Activated naive CD4-positive, alpha-beta T cell treated with Interleukin-2 at 50 U/mL for 16 hours (primary cell): ENCODE results near the gene NPTX1.

Experiments used
- DNase-seq: peaks from one replicate; pipeline ENCODE4 v3.0.0-alpha.2; 2020

Gene NPTX1

DNA sequence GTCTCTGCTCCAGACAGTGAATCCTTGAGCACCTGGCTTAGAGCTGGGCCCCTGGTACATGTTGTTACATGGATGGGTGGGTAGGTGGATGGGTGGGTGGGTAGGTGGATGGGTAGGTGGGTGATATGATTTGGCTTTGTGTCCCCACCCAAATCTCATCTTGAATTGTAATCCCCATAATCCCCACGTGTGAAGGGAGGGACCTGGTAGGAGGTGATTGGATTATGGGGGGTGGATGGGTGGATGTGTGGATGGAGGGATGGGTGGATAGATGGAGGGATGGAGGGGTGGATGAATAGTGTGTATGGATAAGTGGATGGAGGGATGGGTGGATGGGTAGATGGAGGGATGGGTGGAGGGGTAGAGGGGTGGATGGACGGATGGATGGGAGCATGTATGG, 26.6 kb upstream of the NPTX1 start:
- DNase-seq, result no peak

DNA sequence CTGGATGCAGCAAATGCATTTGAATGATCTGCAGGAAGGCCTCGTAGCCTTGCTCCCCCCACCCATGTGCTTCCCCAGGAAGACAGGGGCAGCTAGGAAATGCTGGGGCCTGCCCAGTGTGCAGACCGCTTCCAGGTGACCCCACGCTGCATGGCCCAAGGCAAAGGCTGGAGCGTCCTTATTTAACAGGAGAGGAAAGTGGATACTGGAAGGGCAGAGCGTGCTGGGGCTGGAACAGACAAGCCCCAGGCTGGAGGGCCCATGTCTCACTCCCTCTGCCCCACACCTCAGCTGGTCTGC, 26.1 kb upstream of the NPTX1 start:
- no peak for DNase-seq

DNA sequence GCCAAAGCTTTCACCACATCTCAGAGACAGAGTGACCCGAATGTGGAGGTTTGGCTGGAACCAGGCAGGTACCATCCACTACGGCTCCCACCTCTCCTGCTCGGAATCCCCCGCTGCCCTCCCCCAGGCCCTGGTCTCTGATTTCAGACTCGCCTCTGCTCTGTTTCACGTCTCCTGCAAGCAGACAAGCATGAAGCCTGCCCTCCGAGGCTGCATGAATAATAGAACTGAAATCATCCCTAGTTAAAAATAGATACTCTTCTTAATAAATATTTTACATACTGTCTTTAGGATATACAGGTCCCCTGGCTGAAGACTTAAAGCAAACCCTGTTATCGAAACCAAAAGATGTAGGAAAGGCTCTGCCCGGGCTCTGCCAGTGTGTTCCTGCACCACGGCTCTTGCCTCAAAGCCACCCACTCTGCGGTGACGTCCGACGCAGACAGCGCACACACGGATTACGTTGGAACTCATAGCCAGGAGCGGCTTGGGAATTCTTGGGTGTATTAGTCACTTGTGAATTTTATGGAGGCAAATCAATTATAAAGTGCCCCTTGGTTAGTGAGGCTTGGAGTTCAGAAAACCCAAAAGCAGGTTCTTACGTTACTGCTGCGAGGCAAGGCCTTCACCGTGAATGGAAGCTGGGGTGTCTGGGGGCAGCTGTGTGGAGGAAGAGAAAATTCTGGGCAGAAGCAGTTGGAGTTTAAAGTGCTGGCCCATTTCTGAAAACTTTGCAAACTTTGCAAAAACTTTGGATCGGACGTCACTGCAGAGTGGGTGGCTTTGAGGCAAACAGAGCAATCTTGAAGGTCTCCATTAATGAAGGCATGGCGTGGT, 25.6 kb upstream of the NPTX1 start:
- DNase-seq, result no peak

DNA sequence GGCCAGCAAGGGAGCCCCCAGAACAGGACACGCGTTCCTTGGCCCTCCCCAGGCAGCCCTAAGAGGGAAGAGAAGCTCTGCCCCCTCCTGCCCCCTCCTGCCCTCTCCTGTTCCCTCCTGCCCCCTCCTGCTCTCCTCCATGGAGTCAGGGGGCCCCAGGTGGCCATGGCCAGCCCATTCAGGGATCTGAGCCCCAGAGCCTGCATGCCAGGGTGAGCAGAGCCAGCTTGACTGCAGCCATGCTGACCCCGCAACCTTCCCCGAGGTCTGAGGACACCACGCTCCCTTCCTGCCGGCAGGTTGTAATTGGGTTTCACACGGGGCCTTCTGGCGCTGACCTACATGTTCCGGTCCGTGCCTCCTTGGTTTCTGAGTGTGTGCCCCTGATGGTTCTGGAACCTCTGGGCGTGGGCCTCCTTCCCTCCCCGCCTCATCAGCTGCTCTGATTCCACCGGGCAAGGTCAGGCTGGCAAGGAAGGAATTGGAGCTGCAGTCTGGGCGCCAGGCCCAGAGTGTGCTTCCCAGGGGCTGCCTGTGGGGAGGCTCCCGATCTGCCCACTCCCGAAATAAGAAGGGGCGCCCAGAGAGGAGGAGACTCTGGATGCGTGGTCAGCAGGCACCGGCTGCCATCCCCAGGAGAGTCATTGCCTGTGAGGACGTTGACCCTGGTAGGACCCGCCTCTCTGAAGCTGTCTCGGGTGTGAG, 23.7 kb upstream of the NPTX1 start:
- DNase-seq, result no peak

DNA sequence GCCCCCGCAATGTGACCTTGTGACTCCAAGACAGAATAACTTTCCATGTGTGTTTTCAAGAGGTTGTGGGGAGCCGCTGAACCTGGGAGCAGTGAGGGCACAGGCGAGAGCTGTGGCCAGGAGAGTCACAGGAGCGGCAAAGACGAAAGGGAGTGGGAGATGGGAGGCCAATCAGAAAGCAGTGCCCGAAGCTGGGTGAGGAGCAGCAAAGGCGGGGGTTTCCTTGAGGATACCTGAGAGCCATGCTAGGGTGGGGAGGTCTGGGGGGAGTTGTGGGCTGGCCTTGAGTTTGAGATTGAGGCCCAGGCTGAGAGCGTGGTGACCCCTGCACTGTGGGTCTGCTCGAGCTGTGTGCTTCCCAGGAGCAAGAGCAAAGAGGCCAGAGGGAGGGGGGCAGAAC, 23.2 kb upstream of the NPTX1 start:
- DNase-seq, result no peak

DNA sequence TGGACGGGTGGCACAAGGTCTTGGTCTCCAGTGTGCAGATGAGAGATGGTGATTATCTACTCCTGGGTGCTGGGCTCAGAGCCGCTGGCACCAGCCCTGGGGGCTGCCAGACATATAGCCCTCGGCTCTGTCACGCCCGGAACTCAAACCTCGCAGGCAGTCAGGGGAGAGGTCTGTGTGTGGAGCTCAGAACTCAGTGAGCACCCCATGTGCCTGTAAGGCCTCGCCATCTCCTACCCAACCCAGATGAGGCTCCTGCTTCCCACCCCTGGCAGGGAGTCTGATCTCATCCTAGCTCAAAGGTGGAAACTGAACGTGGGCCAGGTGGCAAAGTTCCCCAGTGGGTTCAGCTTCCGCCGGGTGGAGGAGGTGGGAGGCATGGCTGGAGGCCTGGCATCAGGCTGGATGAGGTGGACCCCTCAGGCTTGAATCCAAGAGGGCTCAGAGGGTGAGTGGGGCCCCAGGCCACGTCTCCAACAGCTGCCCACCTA, 22.6 kb upstream of the NPTX1 start:
- DNase-seq, result no peak

DNA sequence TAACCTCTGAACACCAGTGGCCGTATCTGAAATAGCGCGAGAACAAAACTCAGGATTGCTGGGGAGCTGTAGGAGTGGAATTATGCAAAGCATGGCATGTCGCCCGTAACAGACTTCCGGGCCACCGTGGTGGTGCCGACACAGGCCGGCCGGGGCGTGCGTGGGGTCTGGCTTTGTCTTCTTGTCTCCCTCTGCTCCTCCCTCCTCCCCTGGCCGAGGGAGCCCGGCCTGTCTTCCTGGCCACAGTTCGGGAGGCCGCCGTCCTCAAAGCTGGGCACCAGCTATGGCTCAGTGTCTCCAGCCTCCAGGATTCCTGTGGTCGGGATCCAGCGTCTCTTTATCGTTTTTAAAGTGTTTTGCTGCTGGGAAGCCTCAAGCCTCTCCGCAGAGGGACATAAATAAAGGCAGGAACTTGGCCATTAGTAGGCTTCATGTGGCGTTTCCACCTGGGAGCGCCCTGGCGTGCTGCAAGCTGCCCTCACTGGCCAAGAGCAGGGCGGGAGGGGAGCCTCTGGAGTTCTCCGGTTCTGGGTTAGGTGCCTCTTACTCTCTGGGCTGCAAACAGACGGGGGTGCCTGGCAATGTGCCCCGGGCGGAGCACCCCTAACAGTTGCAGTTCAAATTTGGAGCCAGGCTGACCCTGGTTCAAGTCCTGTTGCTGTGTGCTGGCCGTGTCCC, 22.0 kb upstream of the NPTX1 start:
- no peak for DNase-seq

DNA sequence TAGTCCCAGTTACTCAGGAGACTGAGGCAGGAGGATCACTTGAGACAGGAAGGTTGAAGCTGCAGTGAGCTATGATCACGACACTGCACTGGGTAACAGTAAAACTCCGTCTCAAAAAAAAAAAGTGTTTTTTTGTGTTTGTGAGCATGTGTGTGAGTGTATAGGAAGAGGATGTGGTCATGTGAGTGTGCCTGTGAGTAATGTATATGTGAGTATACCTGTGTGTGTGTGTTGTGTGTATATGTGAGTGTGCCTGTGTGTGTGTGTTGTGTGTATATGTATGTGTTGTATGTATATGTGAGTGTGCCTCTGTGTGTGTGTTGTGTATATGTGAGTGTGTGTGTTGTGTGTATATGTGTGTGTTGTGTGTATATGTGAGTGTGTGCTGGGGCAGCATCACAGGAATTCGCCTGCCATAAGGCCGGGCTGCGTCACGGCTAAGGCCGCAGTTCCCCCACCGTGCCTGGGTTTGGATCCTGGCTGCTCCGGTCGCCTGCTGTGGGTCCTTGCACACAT, 21.4 kb upstream of the NPTX1 start:
- no peak for DNase-seq

DNA sequence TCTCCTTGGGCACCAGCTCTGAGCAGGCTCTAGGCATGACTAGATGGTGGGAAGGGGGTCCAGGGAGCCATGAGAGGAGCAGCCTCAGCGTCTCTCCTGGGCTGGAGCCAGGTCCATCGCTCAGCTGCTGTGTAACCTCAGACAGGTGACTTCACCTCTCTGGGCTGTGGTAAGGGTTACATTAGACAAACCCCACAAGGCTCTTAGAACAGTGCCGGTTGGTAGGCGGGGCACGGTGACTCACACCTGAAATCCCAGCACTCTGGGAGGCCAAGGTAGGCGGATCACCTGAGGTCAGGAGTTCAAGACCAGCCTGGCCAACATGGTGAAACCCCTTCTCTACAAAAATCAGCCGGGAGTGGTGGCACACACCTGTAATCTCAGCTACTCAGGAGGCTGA, 18.1 kb upstream of the NPTX1 start:
- DNase-seq, result no peak

DNA sequence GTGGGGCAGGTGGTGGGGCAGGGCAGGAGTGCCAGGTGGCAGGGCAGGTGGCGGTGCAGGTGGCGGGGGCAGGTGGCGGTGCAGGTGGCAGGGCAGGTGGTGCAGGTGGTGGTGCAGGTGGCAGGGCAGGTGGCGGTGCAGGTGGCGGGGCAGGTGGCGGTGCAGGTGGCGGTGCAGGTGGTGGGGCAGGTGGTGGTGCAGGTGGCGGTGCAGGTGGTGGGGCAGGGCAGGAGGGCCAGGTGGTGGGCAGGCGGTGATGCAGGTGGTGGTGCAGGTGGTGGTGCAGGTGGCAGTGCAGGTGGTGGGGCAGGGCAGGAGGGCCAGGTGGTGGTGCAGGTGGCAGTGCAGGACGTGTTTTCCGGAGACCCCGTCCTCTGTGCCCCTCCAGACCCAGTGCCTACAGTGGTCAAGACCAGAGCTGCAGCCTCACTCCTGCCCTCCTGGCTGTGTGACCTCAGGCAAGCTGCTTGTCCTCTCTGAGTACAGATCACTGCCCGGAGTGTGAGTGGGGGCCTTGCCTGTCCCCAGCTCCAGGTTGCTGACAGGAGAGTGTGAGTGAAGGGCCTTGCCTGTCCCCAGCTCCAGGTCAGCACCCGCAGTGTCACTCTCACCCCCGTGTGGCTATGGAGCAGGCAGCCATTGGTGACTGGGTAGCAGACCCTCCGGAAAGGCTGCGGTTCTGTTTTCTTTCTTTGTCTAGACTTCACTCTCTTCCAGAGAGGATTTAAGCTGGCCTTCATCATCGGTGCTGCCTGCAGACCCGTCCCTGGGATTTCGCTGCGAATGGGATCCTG, 16.1 kb upstream of the NPTX1 start:
- no peak for DNase-seq

DNA sequence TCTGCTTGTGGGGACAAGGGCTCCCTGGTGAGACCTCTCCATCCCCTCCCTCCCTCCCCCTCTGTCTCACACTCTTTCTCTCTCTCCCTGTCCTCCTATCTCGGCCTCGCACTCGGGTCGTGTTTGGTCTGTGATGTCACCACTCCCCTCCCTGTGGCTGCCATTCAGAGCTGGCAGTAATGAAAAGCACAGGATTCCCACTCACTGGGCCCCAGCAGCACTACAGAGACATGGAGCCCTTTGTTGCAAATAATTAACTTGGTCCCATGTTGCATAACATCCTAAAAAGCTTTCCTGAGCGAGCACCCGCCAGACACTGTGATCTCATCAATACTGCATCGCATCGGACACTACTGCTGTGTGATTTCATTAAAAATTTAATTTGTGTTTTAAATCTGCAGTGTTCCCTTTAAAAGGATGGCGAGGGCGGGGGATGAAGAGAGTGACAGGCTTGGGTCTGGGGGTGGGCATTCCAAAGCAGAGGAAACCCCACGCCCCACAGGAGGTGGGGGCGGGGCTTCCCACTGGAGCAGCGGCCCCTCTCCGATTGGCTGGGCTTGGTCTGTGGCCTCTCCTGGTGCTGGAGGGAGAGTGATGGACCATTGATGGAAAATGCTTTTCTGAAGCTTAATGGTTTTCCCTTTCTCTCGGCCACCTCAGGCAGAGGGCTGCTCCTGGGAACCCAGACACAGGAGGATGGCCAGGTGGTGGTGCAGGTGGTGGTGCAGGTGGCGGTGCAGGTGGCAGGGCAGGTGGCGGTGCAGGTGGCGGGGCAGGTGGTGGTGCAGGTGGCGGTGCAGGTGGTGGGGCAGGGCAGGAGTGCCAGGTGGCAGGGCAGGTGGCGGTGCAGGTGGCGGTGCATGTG, 15.3 kb upstream of the NPTX1 start:
- no peak for DNase-seq

DNA sequence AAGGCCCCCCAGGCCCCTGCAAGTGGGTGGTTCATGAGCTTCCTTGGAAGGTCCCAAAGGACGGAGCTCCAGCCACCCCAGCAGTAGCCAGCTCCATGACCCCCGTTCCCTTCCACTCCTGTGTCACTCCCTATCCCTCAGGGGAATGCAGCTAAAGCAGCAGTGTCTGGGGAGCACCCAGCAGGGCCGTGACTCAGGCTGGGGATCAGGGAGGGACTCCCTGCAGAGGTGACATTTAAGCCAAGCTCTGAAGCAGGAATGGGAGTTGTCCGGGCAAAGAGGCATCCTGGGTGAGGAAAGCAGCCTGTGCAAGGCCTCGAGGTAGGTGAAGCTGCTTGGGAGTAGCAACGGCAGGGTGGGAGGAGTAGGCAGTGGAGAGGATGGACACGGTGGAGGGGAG, 11.1 kb upstream of the NPTX1 start:
- DNase-seq, result no peak

DNA sequence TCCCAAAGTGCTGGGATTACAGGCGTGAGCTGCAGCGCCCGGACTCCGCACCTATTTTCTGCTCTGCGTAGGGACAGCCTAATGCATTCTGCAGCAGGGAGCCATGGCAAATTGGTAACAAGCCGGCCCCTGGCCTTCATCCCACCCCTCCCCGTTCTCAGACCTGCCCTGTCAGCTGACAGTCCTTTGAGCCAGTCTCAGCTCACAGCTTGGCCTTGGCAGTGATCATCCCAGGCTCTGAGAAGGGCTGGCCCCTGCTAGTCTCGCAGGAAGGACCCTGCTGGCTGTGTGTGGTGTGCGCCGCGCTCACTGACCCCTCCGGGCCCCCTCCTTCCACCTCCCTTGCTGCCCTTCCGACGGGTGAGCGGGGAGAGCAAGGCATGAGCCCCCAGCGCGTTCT, 10.3 kb upstream of the NPTX1 start:
- DNase-seq, result no peak

DNA sequence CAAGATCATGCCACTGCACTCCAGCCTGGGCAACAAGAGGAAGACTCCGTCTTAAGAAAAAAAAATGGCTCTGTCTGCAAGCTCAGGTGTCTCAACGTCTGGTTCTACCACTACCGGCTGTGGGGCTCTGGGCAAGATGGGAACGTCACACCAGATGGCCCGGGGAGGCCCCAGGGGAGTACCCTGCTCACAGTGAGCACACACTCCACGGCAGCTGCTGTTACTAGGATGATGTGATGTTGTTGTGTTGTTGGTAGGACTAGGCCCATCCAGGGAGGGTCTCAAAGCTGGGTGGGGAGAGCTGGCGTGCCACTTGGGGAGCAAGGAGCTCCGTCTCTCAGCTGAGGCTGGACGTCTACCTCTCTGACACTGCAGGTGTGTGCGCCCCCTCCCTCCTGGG, 9.4 kb upstream of the NPTX1 start:
- DNase-seq, result no peak

DNA sequence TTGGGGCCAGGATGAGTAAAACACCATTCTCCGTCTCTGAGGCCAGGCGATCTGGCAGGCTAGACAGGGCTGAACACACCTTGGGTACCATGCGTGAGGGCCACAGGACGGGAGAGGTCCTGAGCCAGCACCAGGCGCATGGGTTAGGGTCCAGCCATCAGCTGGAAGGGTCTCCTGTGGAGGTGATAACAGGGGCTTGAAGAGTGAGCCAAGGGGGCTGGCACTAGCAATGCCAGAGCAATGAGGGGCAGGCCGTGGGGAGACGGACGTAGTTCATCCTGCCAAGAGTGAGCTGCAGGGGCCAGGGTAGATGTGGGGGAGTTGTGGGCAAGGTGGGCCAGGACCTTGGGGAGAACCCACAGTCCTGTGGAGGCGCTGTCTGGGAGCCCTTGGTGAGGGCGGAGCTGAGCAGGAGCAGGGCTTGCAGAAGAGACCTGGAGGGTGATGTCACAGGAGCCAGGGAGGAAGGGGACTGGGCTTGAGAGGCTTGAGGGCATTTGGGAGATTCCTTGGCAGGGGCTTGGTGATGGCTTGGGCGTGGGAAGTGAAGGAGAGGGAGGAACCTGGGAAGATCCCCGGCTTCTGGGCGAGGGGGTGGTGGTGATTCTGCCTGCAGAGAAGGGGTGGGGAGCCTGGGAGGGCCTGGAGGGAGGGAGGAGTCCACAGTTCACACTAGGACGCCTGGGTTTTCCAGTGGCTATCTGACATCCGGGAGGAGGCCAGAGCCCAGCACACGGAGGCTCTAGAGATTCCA, 6.3 kb upstream of the NPTX1 start:
- no peak for DNase-seq

DNA sequence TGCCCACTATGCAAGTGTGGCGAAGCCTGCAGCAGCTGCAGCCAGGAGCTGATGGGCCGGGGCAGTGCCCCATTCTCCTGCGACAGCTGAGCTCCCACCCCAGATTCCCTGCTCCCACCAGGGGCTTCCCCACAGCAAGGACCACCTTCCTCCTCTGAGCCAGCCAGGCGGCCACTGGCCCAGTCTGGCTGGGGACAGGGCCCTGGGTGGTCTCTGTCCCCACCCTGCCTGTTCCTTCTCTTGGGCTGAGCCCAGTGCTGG, 5.6 kb upstream of the NPTX1 start:
- no peak for DNase-seq

DNA sequence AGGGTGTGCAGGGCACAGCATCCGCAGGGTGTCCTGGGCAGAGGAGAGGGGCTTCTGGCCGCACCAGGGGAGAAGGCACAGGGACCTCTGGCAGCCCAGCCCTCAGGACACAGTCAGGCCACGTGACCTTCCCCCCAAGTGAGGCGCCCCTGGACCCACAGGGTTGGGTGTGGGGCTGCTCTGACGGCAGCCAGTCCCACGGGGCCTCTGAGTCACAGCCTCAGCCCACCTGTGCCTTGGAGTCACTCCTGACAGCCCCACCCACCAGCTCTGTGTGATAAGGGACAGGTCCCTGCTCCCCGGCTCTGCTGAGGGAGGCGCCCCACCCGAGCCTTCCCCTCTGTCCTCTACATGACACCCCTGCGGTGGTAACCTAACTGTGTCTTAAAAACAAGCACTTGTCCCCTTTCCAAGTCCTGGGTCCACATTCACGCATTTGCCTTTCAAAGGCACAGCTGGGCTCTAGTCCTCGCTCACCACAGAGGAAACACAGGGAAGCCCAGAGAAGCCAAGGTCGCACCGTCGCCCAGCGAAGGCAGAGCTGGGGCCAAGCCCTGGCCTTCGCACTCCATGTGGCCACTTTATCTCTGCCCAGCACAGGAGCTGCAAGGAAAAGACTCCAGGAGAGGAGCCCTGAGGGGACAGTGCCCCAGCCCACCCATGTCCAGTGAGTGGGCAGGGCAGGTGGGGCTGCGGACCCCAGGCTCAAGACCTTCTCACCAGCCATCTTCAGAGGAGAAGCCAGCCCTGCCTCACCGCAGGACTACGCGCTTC, 5.1 kb upstream of the NPTX1 start:
- no peak for DNase-seq

DNA sequence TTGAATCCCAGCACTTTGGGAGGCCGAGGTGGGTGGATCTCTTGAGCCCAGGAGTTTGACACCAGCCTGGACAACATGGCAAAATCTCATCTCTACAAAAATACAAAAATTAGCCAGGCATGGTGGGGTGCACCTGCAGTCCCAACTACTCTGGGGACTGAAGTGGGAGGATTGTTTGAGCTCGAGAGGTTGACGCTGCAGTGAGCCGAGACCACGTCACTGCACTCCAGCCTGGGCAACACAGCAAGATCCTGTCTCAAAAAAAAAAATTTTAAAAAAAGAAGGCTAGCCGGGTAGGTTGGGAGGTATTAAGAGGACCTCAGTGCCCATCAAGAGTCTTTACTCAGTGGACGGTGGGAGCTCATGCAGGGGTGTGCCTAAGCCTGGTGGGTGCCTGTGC, 3.8 kb upstream of the NPTX1 start:
- no peak for DNase-seq

DNA sequence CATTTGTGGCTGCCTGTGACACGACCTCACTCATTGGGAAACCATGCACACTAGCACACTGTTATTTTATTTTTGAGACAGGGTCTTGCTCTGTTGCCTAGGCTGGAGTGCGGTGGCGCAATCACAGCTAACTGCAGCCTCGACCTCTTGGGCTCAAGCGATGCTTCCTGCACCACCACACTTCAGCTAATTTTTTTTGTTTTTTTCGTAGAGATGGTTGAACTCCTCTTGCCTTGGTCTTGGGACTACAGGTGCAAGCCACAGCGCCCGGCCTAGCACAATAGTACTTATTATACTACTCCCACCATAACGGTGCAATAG, 2.8 kb upstream of the NPTX1 start:
- no peak for DNase-seq

DNA sequence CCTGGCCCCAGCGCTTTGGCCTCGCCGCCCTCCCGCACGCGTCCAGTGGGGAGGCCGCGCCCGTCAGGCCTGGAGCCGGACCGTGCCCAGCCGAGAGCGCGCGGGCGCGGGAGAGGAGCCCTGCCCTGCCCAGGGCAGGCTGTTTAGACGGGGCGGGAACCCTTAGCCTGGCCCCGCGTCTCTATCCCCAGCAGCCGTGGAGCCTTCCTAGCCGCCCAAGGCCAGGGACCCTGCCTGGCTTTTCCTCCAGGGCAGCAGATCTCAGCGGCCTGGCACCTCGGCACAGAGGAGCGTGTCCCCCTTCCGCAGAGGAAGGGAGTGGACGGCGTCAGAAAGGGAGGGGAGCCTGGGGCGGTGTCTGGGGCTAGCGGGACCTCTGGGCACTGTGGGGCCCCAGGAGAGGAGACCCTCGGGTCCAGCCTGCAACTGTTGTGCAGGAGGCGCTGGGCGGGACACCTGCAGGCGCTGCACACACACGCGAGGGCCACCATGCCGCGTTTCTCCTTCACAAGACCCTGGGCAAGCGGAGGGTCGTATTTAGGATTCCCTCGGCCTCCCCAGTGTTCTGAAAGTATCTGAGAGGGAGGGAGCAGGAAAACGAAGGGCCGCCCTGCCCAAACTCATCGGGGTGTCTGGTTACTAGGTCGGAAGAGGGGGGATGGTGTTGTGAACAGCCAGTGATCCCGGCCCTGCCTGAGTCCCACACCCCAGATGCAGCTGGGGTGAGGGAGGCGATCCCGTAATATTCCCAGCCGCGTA, 2.3 kb upstream of the NPTX1 start:
- DNase-seq, result no peak
